PC-9 (cell line): ENCODE data around the gene IFT20.

ENCODE experiments used
- CTCF ChIP-seq: fragments of 200-600 bp; sonication (generic); conservative IDR thresholded peaks from 2 replicates; pipeline ENCODE4 v1.6.1; 2017; ENCODE audit warnings: mixed run types, antibody characterized with exemption, mild to moderate bottlenecking, moderate library complexity
- EZH2 ChIP-seq: fragments of 200-600 bp; sonication (generic); IDR thresholded peaks from 2 replicates; pipeline ENCODE4 v1.8.0; 2017; ENCODE audit warnings: antibody characterized with exemption, low read depth

DNA sequence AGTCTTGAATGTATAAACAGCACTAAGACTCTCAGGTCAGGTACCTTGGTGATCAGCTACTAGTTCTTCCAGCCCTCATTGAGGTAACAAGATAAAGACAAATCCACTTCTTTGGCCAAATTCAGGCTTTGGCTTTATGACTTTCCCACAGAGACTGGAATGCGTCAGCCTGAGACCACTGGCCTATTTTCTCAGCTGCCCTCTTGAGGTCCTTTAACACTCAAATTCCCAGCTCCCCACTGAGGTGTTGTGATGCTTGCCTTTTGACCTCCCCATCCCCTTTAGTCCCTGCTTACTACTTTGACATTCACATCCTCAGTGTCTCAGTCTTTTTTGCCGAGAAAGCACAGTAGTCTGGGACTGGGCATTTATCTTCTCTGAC lies 10.9 kb upstream of the IFT20 start:
- TF ChIP-seq EZH2 = no peak
- TF ChIP-seq CTCF = no peak
